IMR-90 (cell line): Measurements from ENCODE around the gene TBC1D22A. TPM values are rescaled to one million over a fixed set of nuclear protein-coding genes. Genes with fewer than 3 reads are reported as not detected.

ENCODE experiments used
- ATAC-seq: fragments of 200-7000 bp; cut with Tn5 transposase; 2 replicates; pipeline ENCODE4 v1.9.1; 2020; ENCODE audit warnings: low read depth, mild to moderate bottlenecking, moderate library complexity
- BruUV-seq: library from RNA; stranded (reverse); fragments of 400-500 nt; replicated peaks from 2 replicates; lab custom pipeline; 2021; lab: Mats Ljungman, UMichigan
- CTCF ChIA-PET: fragments of 300-600 bp; formaldehyde crosslinking; extraction: SDS; loops from one replicate; lab custom pipeline; 2021; ENCODE audit warnings: antibody characterized with exemption; lab: Yijun Ruan, JAX
- POLR2A ChIA-PET: fragments of 300-600 bp; sonication (Branson Sonifier 250); formaldehyde crosslinking; loops from one replicate; lab custom pipeline; 2022; ENCODE audit warnings: antibody characterized with exemption; ENCODE audit not compliant: unreplicated experiment; lab: Charles Lee
- DNase-seq: peaks from one replicate; pipeline ENCODE4 v3.0.0; 2013
- H2AFZ ChIP-seq: replicated peaks from 2 replicates; pipeline ENCODE3; 2013; ENCODE audit warnings: low read length, mild to moderate bottlenecking; ENCODE audit not compliant: poor library complexity
- H2AK5ac ChIP-seq: 2 replicates; pipeline ENCODE4 v1.6.1; 2013; ENCODE audit warnings: low read depth, low read length, inconsistent platforms
- H2AK9ac ChIP-seq: replicated peaks from 2 replicates; pipeline ENCODE3; 2013; ENCODE audit warnings: mild to moderate bottlenecking, low read depth, low read length, moderate library complexity; ENCODE audit not compliant: poor library complexity
- H2BK120ac ChIP-seq: 2 replicates; pipeline ENCODE4 v1.6.1; 2013; ENCODE audit warnings: low read depth, low read length, inconsistent platforms
- H2BK15ac ChIP-seq: 3 replicates; pipeline ENCODE4 v1.6.1; 2013; ENCODE audit warnings: low read depth, low read length, inconsistent platforms
- H2BK20ac ChIP-seq: 2 replicates; pipeline ENCODE4 v1.6.1; 2013; ENCODE audit warnings: low read depth, mild to moderate bottlenecking, inconsistent platforms, low read length, moderate library complexity
- H2BK5ac ChIP-seq: 2 replicates; pipeline ENCODE4 v1.6.1; 2013; ENCODE audit warnings: mild to moderate bottlenecking, low read depth, low read length, inconsistent platforms; ENCODE audit not compliant: poor library complexity, severe bottlenecking
- H3K14ac ChIP-seq: replicated peaks from 2 replicates; pipeline ENCODE4 v1.6.1; 2013; ENCODE audit warnings: low read depth, low read length, inconsistent platforms
- H3K18ac ChIP-seq: 2 replicates; pipeline ENCODE4 v1.6.1; 2013; ENCODE audit warnings: low read depth, low read length, control low read depth
- H3K23ac ChIP-seq: 2 replicates; pipeline ENCODE4 v1.6.1; 2013; ENCODE audit warnings: low read depth, low read length, inconsistent platforms
- H3K27ac ChIP-seq: 2 replicates; pipeline ENCODE4 v1.5.1; 2013; ENCODE audit warnings: mild to moderate bottlenecking, control low read depth, low read length; ENCODE audit not compliant: insufficient read depth
- H3K27me3 ChIP-seq: 2 replicates; pipeline ENCODE4 v1.6.1; 2013; ENCODE audit warnings: low read length; ENCODE audit not compliant: control insufficient read depth, insufficient read depth
- H3K36me3 ChIP-seq: 2 replicates; pipeline ENCODE4 v1.6.1; 2013; ENCODE audit warnings: low read length, mixed read lengths; ENCODE audit not compliant: control insufficient read depth, insufficient read depth
- H3K4ac ChIP-seq: 2 replicates; pipeline ENCODE4 v1.6.1; 2013; ENCODE audit warnings: low read depth, low read length, inconsistent platforms
- H3K4me1 ChIP-seq: 2 replicates; pipeline ENCODE4 v1.6.1; 2013; ENCODE audit warnings: low read length, mixed read lengths; ENCODE audit not compliant: control insufficient read depth, insufficient read depth
- H3K4me2 ChIP-seq: 2 replicates; pipeline ENCODE4 v1.6.1; 2013; ENCODE audit warnings: low read depth, mild to moderate bottlenecking, control low read depth, low read length, moderate library complexity
- H3K4me3 ChIP-seq: 2 replicates; pipeline ENCODE4 v1.5.1; 2013; ENCODE audit warnings: low read depth, mild to moderate bottlenecking, control low read depth, low read length, moderate library complexity; ENCODE audit not compliant: insufficient read depth
- H3K56ac ChIP-seq: 2 replicates; pipeline ENCODE4 v1.6.1; 2013; ENCODE audit warnings: low read length, inconsistent platforms; ENCODE audit not compliant: insufficient read depth; ENCODE audit errors: extremely low read depth
- H3K79me1 ChIP-seq, 2 experiments: 2 replicates each; pipeline ENCODE4 v1.6.1; 2013; ENCODE audit warnings: low read length in 2 of 2, inconsistent platforms in 1 of 2, low read depth in 1 of 2
- H3K9ac ChIP-seq: 2 replicates; pipeline ENCODE4 v1.6.1; 2013; ENCODE audit warnings: low read depth, low read length, control low read depth
- H3K9me1 ChIP-seq: 2 replicates; pipeline ENCODE4 v1.6.1; 2013; ENCODE audit warnings: low read length, inconsistent platforms; ENCODE audit not compliant: insufficient read depth
- H3K9me3 ChIP-seq: 2 replicates; pipeline ENCODE4 v1.6.1; 2013; ENCODE audit warnings: low read length; ENCODE audit not compliant: control insufficient read depth, insufficient read depth
- H4K20me1 ChIP-seq: 2 replicates; pipeline ENCODE4 v1.6.1; 2013; ENCODE audit warnings: low read length, inconsistent platforms; ENCODE audit not compliant: insufficient read depth
- H4K5ac ChIP-seq: 2 replicates; pipeline ENCODE4 v1.6.1; 2013; ENCODE audit warnings: mild to moderate bottlenecking, low read depth, low read length, control low read depth
- H4K8ac ChIP-seq, 2 experiments: 2 replicates each; pipeline ENCODE4 v1.6.1; 2013; ENCODE audit warnings: low read depth in 2 of 2, low read length in 2 of 2, control low read depth in 1 of 2, inconsistent platforms in 1 of 2
- H4K91ac ChIP-seq: 2 replicates; pipeline ENCODE4 v1.6.1; 2013; ENCODE audit warnings: low read depth, low read length, inconsistent platforms; ENCODE audit not compliant: insufficient read depth
- CEBPB ChIP-seq: IDR thresholded peaks from 2 replicates; pipeline ENCODE4 v1.6.1; 2012; ENCODE audit warnings: low read depth, low read length, improper control_type of control experiment
- CHD1 ChIP-seq: IDR thresholded peaks from 2 replicates; pipeline ENCODE4 v1.6.1; 2012; ENCODE audit warnings: low read depth, low read length, improper control_type of control experiment
- CTCF ChIP-seq: conservative IDR thresholded peaks from 2 replicates; pipeline ENCODE4 v1.5.1; 2012; ENCODE audit warnings: mild to moderate bottlenecking, low read depth, low read length, improper control_type of control experiment
- MAFK ChIP-seq: IDR thresholded peaks from 2 replicates; pipeline ENCODE4 v1.6.1; 2012; ENCODE audit warnings: low read depth, low read length, improper control_type of control experiment
- MAZ ChIP-seq: IDR thresholded peaks from 2 replicates; pipeline ENCODE4 v1.6.1; 2012; ENCODE audit warnings: low read depth, mild to moderate bottlenecking, low read length, improper control_type of control experiment, moderate library complexity, borderline replicate concordance
- RCOR1 ChIP-seq: IDR thresholded peaks from 2 replicates; pipeline ENCODE4 v1.6.1; 2012; ENCODE audit warnings: mild to moderate bottlenecking, low read length, improper control_type of control experiment; ENCODE audit not compliant: insufficient replicate concordance
- SMC3 ChIP-seq: fragments of 150-350 bp; IDR thresholded peaks from 2 replicates; pipeline ENCODE4 v1.6.1; 2016; ENCODE audit warnings: low read depth, mild to moderate bottlenecking, antibody characterized with exemption, low read length, moderate library complexity
- WGBS, 2 experiments: methylation state at CpG; one replicate each; pipeline versions ENCODE4 v1.1.5 to v1.1.7; 2013; ENCODE audit warnings: missing lambda C conversion rate in 2 of 2; ENCODE audit not compliant: insufficient read length in 1 of 2; ENCODE audit errors: extremely low coverage in 2 of 2; 5-methylcytosine and 5-hydroxymethylcytosine counted together
- dilution Hi-C: fragments of 300-500 bp; cut with HindIII; formaldehyde crosslinking; loops from one replicate; pipeline ENCODE4 v1.14.3; 2018; ENCODE audit warnings: low sequenced_read_pairs; ENCODE audit not compliant: unreplicated experiment
- in situ Hi-C: fragments of 300-500 bp; cut with MboI; formaldehyde crosslinking; loops from 3 replicates; pipeline ENCODE4 v1.14.3; 2019; ENCODE audit warnings: low sequenced_read_pairs, inconsistent platforms, mixed read lengths
- intact Hi-C: fragments of 100-400 bp; cut with micrococcal nuclease; formaldehyde crosslinking; loops from 2 replicates; pipeline ENCODE4 v1.10.0; 2022
- polyA plus RNA-seq, 3 experiments: library from polyadenylated mRNA; depleted of rRNA; stranded (reverse); fragments of >200 nt; gene quantifications; 2 replicates each; pipeline ENCODE4 v1.2.3, GENCODE V29; 2012; ENCODE audit warnings: low replicate concordance in 1 of 3
- total RNA-seq: library from RNA; depleted of rRNA; stranded (reverse); fragments of >200 nt; gene quantifications from 2 replicates; pipeline ENCODE4 v1.2.3, GENCODE V29; 2012

TBC1D22A gene
- total and polyA plus RNA-seq, 2 of the 4 experiments (the other 2 are of a cell fraction), result 9.0 to 16.7 TPM

- in situ Hi-C loops, result no loop called here
- Histone ChIP-seq H4K8ac (peak overlapping the region; percentile 58 to 64; a peak in 3 of 4 replicates), H3K4me3 (no peak overlapping the region), H3K27ac (peak overlapping the region; percentile 4; the same call in 1 of the 2 replicates), H3K27me3 (no peaks in the 10 kb centered on the region), H2BK5ac (peak overlapping the region; percentile 6), H3K36me3 (no peaks in the 10 kb centered on the region), H3K4me2 (peak overlapping the region; percentile 6), H4K20me1 (no peaks in the 10 kb centered on the region), H3K4ac (peak overlapping the region; percentile 70), H2AK9ac (peak overlapping the region; percentile 12), H2AK5ac (peak overlapping the region; percentile 99), H3K9ac (no peak overlapping the region), H2BK15ac (peak overlapping the region; percentile 70; the same call in 1 of the 3 replicates), H3K23ac (no peak overlapping the region), H3K56ac (no peak overlapping the region), H2BK120ac (peak overlapping the region; percentile 75), H3K18ac (0 out of 2 replicates have a peak overlapping the region, but pooled peaks have one; percentile 14), H3K9me1 (peaks cover 30% of the 10 kb centered on the region), H2BK20ac (peak overlapping the region; percentile 28), H3K9me3 (no peaks in the 10 kb centered on the region), H4K91ac (peak overlapping the region; percentile 44), H4K5ac (peak overlapping the region; percentile 22), H2AFZ (peak overlapping the region; percentile 58), H3K14ac (peak overlapping the region; percentile 51), H3K4me1 (peaks cover 32% of the 10 kb centered on the region), H3K79me1 (peaks cover 0 to 10% of the 10 kb centered on the region in 2 experiments; a peak in 1 of 4 replicates)
- dilution Hi-C loops, result no loop called here
- ATAC-seq (no peak), DNase-seq (no peak)
- BruUV-seq, result no TSS peak
- 85% methylated on average over 8 of the region's 14 CpGs; no CpG with 5 or more reads in 1 of the 2 experiments for WGBS, 2 experiments
- TF ChIP-seq SMC3 (no peak), CHD1 (no peak), RCOR1 (no peak), MAZ (no peak), MAFK (no peak), CTCF (no peak), CEBPB (no peak)
- POLR2A ChIA-PET, result interaction anchor here (1.0 kb wide), 1 partner anchor 12 kb away, joined by 3 read pairs; the partner anchor contains the start of gene TBC1D22A
- CTCF ChIA-PET, result no interaction called here
- intact Hi-C loops, result no loop called here
These were observed 12.5 kb upstream of the TBC1D22A start for GRCh38 chr22:46749682-46750529.
